ENCODE data around the gene NELFB. TPM values are rescaled to one million over a fixed set of nuclear protein-coding genes. Genes with fewer than 3 reads are reported as not detected.

NELFB gene
- total and polyA plus RNA-seq, 9 of the 15 experiments (the other 6 are each of a cell fraction or from before 2014, with no cell fraction given), result 0.24 to 84.0 (median 29.7) TPM

DNA sequence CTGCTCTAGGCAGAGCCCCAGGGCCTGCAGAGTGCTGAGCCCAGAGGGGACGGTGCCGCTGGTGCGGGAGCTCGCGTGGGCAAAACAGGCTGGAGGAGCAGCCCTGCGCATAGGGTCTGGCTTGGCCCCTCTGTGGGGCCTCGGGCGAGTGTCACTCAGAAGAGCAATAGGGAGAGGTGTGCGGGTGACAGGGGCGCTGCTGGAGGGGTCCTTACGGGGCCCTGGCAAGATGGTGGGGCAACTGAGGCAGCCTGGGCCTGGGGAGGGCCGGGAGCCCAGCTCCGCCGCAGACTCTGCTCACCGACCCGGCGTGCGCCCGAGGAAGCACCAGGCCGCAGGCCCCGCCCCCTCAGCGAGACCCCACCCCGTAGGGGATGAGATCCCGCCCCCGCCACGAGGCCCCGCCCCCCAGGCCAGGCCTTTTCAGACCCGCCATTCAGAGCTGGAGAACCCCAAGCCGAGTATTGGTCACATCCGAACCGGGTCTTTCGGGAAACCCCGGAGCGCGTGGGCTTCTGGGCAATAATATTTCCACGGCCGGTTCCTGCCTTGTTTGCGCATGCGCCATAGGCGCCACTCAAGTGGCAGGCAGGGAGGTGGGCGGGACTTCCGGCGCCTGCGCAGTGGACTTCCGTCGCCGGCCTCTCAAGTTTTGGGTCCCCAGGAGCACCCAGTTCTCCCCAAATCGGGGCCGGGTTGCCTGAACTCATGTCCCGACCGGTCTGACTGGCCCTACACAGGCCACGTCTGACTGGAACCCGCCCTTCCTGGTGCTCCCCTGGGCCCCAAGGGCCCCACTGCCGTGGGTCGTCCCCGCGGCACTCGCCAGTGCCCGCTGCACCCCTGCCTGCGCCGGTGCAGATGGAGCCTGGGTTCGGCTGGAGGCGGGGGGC lies 31.8 kb upstream of the NELFB start (continued):
- no peak for TF ChIP-seq NFATC3 (IDR thresholded peaks at IDR 0.05)
- TF ChIP-seq ZNF384 (IDR thresholded peaks at IDR 0.05; ENCODE audit: low read depth, low read length), result no peak
- TF ChIP-seq ZFX (CRISPR knock-in tag; IDR thresholded peaks at IDR 0.05), result peak; percentile 78
- TF ChIP-seq CHD1 (IDR thresholded peaks at IDR 0.05; ENCODE audit: low read length), result peak; percentile 64
- TF ChIP-seq PHF20 (IDR thresholded peaks at IDR 0.05; ENCODE audit: partially characterized antibody), result peak; percentile 78

DNA sequence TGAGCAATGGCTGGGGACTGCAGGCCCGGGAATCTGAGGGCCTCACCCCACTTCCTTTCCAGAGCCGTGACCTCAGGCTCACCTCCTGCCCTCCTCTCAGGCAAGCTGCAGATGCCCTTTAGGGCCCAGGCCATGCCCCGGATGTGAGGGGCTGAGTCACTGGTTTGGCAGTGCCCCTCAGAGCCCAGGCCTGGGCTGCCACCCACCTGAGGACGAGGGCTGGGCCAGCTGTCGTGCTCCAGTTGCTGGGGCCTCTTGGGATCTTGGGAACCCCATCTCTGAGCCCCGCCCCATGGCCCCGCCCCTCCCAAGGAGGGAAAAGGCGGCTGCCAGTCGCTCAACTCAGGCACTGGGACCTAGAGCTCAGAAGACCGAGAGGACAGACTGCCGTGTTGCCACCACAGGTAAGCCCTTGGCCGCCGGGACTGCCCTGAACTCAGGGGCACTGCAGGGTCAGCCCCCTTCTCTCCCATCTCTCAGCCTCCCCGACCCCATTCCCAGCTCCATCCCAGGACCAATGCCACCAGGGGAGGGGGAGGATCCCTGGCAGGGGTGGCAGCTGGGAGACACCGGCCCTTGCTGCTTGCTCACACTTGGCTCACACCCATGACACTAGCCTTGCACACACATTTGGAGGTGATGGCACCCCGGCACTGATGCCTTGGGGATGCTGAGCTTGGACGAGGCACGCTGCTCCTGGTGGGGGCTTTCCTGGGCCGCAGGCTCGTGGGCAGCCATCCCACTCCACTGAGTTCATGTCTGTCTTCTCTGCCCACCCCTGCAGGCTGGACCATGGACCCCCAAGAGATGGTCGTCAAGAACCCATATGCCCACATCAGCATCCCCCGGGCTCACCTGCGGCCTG lies 30.1 kb upstream of the NELFB start, which contains the start of gene CYSRT1:
TSS of gene CYSRT1 (plus strand) at position 345 of the 865 bp plus-strand sequence. CDS start at position 793, 448 bp downstream.
- in situ Hi-C loops (cut with MboI) (loop anchor here (5.0 to 25.0 kb wide), 3 partner anchors 38 to 438 kb away; partner anchors contain the start of genes ANAPC2, CCDC183, SSNA1 and TMEM141), intact Hi-C loops (cut with micrococcal nuclease) (no loop called here)
- FAIRE-seq (no peak), DNase-seq (ENCODE audit: extremely low read depth in 1 of 4, low spot score in 3 of 4) (peak in 2 of 4 experiments; percentile 27 to 34), ATAC-seq (no peak)
- POLR2A ChIA-PET, result interaction anchor here (0.5 to 2.1 kb wide), 5 partner anchors 15 to 691 kb away, joined by 3 to 12 read pairs (median 4); partner anchors contain the start of gene TUBB4B
- Histone ChIP-seq H3K27ac (ENCODE audit: extremely low read depth, low read depth, low read length) (peak within 1 kb of the TSS; percentile 83), H3K4me2 (ENCODE audit: insufficient read depth, low read length) (peak within 1 kb of the TSS; percentile 92), H3K79me2 (ENCODE audit: control insufficient read depth, insufficient read depth, low read length) (no peaks in the 10 kb centered on the region), H3K9ac (ENCODE audit: insufficient read depth in 1 of 2, low read depth in 2 of 2, low read length in 2 of 2) (peak within 1 kb of the TSS; percentile 85 to 97), H3K36me3 (ENCODE audit: control insufficient read depth, insufficient read depth, low read length) (no peaks in the 10 kb centered on the region; the same call in 2 of the 3 replicates), H3K9me1 (ENCODE audit: control insufficient read depth, insufficient read depth, low read length) (no peaks in the 10 kb centered on the region), H3K4me1 (replicated peaks in 1 of 2; ENCODE audit: control insufficient read depth in 2 of 2, insufficient read depth in 2 of 2, low read length in 2 of 2) (peaks cover 21 to 95% of the 10 kb centered on the region in 2 experiments), H4K20me1 (replicated peaks; ENCODE audit: control insufficient read depth, insufficient read depth, low read length) (no peaks in the 10 kb centered on the region), H3K4me3 (peak within 1 kb of the TSS; percentile 85), H3K27me3 (ENCODE audit: control insufficient read depth in 2 of 2, insufficient read depth in 2 of 2, low read length in 2 of 2) (no peaks in the 10 kb centered on the region), H3K9me3 (replicated peaks; ENCODE audit: control insufficient read depth, insufficient read depth, low read depth, low read length) (no peaks in the 10 kb centered on the region), H2AFZ (ENCODE audit: low read depth, low read length) (peak within 1 kb of the TSS; percentile 89)
- TF ChIP-seq CREB1 (IDR thresholded peaks at IDR 0.05) (no peak), CREB1 (CRISPR knock-in tag; IDR thresholded peaks at IDR 0.05) (0 out of 2 replicates have a peak, but pooled peaks have one; percentile 16)
- TF ChIP-seq, protein P1, sequence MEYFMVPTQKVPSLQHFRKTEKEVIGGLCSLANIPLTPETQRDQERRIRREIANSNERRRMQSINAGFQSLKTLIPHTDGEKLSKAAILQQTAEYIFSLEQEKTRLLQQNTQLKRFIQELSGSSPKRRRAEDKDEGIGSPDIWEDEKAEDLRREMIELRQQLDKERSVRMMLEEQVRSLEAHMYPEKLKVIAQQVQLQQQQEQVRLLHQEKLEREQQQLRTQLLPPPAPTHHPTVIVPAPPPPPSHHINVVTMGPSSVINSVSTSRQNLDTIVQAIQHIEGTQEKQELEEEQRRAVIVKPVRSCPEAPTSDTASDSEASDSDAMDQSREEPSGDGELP (CRISPR knock-in tag; IDR thresholded peaks at IDR 0.05; ENCODE audit: borderline replicate concordance), result peak; percentile 13; the same call in 1 of the 2 replicates
- TF ChIP-seq, protein P2, sequence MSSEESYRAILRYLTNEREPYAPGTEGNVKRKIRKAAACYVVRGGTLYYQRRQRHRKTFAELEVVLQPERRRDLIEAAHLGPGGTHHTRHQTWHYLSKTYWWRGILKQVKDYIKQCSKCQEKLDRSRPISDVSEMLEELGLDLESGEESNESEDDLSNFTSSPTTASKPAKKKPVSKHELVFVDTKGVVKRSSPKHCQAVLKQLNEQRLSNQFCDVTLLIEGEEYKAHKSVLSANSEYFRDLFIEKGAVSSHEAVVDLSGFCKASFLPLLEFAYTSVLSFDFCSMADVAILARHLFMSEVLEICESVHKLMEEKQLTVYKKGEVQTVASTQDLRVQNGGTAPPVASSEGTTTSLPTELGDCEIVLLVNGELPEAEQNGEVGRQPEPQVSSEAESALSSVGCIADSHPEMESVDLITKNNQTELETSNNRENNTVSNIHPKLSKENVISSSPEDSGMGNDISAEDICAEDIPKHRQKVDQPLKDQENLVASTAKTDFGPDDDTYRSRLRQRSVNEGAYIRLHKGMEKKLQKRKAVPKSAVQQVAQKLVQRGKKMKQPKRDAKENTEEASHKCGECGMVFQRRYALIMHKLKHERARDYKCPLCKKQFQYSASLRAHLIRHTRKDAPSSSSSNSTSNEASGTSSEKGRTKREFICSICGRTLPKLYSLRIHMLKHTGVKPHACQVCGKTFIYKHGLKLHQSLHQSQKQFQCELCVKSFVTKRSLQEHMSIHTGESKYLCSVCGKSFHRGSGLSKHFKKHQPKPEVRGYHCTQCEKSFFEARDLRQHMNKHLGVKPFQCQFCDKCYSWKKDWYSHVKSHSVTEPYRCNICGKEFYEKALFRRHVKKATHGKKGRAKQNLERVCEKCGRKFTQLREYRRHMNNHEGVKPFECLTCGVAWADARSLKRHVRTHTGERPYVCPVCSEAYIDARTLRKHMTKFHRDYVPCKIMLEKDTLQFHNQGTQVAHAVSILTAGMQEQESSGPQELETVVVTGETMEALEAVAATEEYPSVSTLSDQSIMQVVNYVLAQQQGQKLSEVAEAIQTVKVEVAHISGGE (CRISPR knock-in tag; IDR thresholded peaks at IDR 0.05), result no peak
- CTCF ChIA-PET (ENCODE audit: low intra/inter-chr PET ratio), result interaction anchor here (0.6 to 1.0 kb wide), 2 partner anchors 47 to 438 kb away, joined by 3 to 4 read pairs; no protein-coding TSS in a partner anchor
- BruUV-seq (replicated peaks), result no TSS peak
- WGBS (ENCODE audit: insufficient coverage, low coverage, missing lambda C conversion rate), result 46% methylated on average over 19 of the region's 23 CpGs
